GM04504 (cell line): Measurements from ENCODE around the gene RPL10.

Experiments used
- DNase-seq: peaks from one replicate; pipeline ENCODE4 v3.0.0-alpha.2; 2012; ENCODE audit warnings: low read depth

Gene RPL10

GRCh38 chrX:154397888-154398667 lies at the start of gene RPL10:
Gene RPL10 (plus strand): TSS chrX:154398377. CDS start chrX:154398520, 143 bp downstream.
- peak; percentile 87 for DNase-seq

GRCh38 chrX:154348646-154349358 lies 49.4 kb upstream of the RPL10 start:
- no peak for DNase-seq

DNA sequence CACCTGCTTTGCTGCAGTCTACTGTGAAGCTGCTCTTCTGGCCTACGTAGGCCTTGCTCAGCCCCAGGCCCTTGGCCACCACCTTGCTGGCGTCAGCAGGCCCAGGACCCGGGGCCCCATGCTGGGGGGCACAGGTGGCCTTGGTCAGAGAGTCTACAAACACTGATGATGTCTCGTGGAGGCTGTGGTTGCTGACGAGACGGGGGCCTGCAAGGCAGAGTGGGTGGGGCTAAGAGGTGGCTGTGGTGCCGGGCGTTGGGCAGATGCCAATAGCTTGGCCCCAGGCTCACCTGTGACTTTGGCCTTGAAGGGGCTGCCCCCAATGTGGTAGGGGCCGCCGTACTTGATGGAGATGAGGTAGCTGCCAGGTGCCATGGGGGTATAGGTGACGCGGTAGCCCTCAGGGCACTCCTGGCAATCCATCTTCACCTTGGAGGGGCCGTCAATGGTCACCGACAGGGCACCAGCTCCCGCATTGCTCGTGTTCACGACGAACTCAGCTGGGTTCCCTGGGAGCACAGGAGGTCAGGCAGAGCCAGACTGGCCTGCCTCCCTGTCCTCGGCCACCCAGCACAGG lies 48.7 kb upstream of the RPL10 start:
- no peak for DNase-seq

- no peak for DNase-seq
Measured at GRCh38 chrX:154349979-154350378, 48.2 kb upstream of the RPL10 start.

DNA sequence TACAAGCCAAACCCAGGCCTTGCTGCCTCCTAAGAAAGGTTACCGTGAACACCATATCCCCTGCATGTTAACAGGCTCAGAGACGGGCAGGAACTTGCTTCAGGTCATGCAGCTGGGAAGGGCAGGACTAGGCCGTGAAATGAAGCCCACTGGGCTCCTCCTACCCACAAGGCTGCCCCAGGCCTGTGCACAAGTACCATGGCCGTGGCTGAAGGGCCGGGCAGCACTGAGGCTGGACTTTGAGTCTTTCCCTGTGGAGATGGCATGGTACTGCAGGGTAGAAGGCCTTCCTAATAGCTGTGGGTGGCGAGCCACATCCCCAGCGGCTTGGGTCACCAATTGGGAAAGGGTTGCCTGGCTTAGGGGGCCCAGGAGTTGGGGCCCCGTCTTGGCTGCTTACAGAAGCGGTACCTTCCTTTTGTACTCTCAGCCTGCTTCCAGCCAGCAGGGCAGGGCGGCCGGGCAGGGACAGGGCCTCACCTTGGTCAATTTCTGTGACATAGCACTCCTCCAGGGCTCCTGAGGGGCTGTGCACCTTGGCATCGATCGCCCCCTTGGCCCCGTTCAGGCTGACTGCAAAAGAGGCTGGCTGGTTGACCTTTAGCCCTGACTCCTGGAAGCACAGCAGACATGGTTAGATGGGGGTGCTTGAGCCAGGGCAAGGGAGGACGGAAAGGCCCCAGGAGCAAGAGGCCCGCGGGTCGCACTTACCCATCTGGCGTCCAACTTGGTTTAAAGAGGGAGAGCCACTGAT lies 47.6 kb upstream of the RPL10 start:
- DNase-seq, result no peak

GRCh38 chrX:154351183-154352011 lies 46.8 kb upstream of the RPL10 start:
- no peak for DNase-seq

- no peak for DNase-seq
Measured at GRCh38 chrX:154352012-154352401, 46.2 kb upstream of the RPL10 start.

DNA sequence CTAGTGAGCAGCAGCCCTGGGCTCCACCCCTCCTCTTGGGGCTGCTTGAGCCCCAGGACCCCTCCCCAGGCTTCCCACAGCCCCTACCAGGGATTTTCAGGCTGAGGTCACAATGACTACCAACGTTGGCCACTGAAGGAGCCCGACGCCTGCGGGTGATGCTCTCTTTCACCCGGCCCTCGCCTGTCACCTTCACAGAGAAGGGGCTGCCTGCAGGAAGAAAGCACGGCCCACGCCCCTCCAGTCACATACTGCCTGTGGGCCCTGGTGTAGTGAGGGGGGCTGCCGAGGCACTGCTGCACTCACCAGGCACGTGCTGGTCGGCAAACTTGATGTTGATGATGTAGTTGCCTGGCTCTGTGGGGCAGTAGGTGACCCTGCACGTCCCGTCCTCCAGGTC lies 45.7 kb upstream of the RPL10 start:
- no peak for DNase-seq

GRCh38 chrX:154353172-154353843 lies 44.9 kb upstream of the RPL10 start:
- DNase-seq, result no peak

GRCh38 chrX:154354013-154354412 lies 44.2 kb upstream of the RPL10 start:
- no peak for DNase-seq

GRCh38 chrX:154354516-154354915 lies 43.7 kb upstream of the RPL10 start:
- no peak for DNase-seq

DNA sequence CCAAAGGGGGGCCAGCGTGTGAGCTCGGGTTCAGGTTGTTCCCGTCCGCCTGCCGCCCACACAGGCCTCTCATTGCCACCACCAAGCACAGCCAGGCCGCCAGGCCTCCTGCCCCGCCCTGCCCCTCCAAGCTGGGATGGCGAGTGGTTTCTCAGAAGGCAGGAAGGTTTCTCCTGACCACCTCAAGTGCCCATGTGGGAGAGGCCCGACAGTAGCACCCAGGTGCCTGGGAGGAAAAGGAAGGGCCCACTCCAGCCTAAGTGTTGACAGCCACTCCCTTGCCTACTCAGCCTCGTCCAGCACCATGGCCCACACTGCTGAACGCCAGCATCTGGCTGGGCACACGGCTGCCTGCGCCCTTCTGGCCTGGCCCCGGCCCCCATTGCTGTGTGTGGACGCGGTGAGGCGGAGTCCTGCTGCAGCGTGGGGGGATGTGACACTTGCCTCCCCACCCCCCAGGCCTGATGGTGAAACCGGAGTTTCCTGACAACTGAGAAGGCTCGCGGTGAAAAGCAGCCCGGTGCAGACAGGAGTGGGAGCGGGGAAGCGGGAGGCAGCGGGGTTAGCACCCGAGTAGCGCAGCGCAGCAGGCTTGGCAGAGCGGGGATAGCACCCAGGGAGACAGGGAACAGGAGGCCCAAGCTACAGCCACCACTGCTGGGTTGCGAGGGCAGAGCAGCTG lies 42.9 kb upstream of the RPL10 start:
- no peak for DNase-seq

DNA sequence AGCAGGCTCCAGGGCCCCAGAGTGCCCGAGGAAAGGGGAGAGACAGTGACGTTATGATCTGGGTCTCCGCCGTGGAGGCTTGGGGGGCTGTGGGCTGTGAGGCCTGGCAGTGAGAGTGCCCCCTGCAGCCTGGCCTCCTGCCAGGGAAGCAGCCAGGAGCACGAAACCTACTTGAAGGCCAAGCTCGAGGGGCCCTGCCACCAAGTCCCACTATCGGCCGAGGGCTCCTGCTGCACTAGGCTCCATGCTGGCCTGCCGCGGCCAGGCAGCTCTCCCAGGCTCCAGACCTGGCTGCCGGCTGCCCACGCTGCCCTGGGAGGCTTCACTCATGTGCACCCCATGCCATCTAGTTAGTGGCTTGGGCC lies 42.4 kb upstream of the RPL10 start:
- no peak for DNase-seq

- no peak for DNase-seq
Measured at GRCh38 chrX:154356596-154356995, 41.6 kb upstream of the RPL10 start.

- DNase-seq, result no peak
Measured at GRCh38 chrX:154357205-154357604, 41.0 kb upstream of the RPL10 start.

DNA sequence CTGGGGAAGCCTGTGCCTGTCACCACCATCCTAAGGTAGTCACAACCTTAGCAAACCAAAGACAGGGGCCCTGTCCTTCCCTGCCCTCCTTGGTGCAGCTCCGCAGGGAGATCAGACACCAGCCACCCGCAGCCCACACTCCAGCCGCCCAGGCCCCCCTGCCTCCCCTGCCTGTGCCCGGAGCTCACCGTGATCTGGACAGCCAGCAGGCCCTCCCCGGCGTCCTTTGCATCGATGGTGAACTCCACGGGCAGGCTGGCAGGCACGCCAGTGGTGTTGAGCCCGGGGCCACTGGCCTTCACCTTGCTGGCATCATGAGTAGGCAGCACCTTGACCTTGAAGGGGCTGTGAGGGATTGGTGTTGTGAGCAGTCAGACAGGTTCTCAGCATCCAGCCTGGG lies 40.2 kb upstream of the RPL10 start:
- no peak for DNase-seq

- no peak for DNase-seq
Measured at GRCh38 chrX:154358829-154359228, 39.3 kb upstream of the RPL10 start.

DNA sequence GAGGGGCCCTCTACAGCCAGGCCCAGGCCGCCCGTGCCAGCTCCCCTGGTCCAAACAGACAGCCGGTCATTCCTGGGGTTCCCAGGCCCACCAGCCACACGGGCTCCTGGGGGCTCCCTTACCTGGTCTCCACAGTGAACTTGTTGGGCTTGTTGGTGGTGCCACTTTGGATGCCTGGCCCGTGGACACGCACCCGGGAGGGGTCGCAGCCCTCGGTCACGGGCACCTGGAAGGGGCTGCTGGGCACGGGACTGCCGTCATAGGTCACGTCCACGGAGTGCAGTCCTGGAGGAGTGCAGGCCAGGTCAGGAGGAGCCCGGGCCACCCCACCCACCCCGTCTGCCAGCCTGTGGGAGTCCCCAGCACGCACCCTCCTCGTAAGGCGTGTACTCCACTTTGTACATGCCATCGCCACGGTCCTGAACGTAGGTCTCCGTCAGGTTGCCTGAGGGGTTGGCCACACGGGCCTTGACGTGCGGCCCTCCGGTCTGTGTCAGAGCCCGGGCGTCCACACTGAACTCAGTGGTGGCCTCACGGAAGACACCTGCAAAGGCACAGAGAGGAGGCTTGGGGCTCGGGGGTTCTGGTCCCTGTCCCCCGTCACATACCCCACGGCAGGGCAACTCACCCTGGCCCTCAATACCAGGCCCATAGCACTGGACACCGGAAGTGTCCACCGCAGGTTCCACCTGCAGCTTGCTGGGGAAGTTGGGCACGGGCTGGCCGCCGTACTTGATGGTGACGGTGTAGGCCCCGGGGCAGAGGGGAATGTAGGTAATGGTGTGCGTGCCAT lies 38.6 kb upstream of the RPL10 start:
- no peak for DNase-seq

- no peak for DNase-seq
Measured at GRCh38 chrX:154360155-154360713, 37.9 kb upstream of the RPL10 start.
